OCI-LY1 (cell line): Measurements from ENCODE around the gene PODXL2.

Experiments used
- H2AFZ ChIP-seq: fragments of 200-600 bp; sonication (generic), shearing (Covaris generic); 2 replicates; pipeline ENCODE4 v1.6.0; 2014; ENCODE audit warnings: antibody characterized with exemption, mild to moderate bottlenecking, low read length
- H3F3A ChIP-seq: fragments of 200-600 bp; sonication (generic), shearing (Covaris generic); 2 replicates; pipeline ENCODE4 v1.6.0; 2014; ENCODE audit warnings: mild to moderate bottlenecking, antibody characterized with exemption, low read length, moderate library complexity; ENCODE audit not compliant: insufficient read depth
- H3K27ac ChIP-seq: fragments of 200-600 bp; sonication (generic); 2 replicates; pipeline ENCODE4 v1.5.1; 2014; ENCODE audit warnings: low read length, mixed run types, mild to moderate bottlenecking, low read depth; ENCODE audit not compliant: poor library complexity, severe bottlenecking
- H3K27me3 ChIP-seq: fragments of 200-600 bp; sonication (generic); 2 replicates; pipeline ENCODE4 v1.6.0; 2014; ENCODE audit warnings: antibody characterized with exemption, mild to moderate bottlenecking, low read length, moderate library complexity; ENCODE audit not compliant: insufficient read depth
- H3K36me3 ChIP-seq: fragments of 200-600 bp; sonication (generic); 2 replicates; pipeline ENCODE4 v1.6.1; 2014; ENCODE audit warnings: mild to moderate bottlenecking, antibody characterized with exemption, low read length, moderate library complexity, mixed read lengths; ENCODE audit not compliant: insufficient read depth
- H3K4me1 ChIP-seq: fragments of 200-600 bp; sonication (generic); 2 replicates; pipeline ENCODE4 v1.5.1; 2014; ENCODE audit warnings: mild to moderate bottlenecking, low read length, moderate library complexity; ENCODE audit not compliant: insufficient read depth, severe bottlenecking
- H3K4me2 ChIP-seq: fragments of 200-600 bp; sonication (generic), shearing (Covaris generic); 2 replicates; pipeline ENCODE4 v1.6.1; 2014; ENCODE audit warnings: low read length
- H3K4me3 ChIP-seq: fragments of 200-600 bp; sonication (generic); 2 replicates; pipeline ENCODE4 v1.5.1; 2014; ENCODE audit warnings: low read length, low read depth, mild to moderate bottlenecking, mixed read lengths; ENCODE audit not compliant: poor library complexity, severe bottlenecking
- H3K79me2 ChIP-seq: fragments of 200-600 bp; shearing (Covaris generic); 2 replicates; pipeline ENCODE4 v1.6.1; 2016; ENCODE audit warnings: mixed run types, low read length, mixed read lengths; ENCODE audit not compliant: insufficient read depth
- H3K9ac ChIP-seq: fragments of 200-600 bp; sonication (generic), shearing (Covaris generic); 2 replicates; pipeline ENCODE4 v1.6.1; 2014; ENCODE audit warnings: mild to moderate bottlenecking, low read length, mixed read lengths
- H3K9me2 ChIP-seq: fragments of 200-600 bp; sonication (generic), shearing (Covaris generic); 2 replicates; pipeline ENCODE4 v1.6.1; 2014; ENCODE audit warnings: low read depth, mild to moderate bottlenecking, low read length, mixed read lengths
- H3K9me3 ChIP-seq: fragments of 200-600 bp; shearing (Covaris generic); 2 replicates; pipeline ENCODE4 v1.6.1; 2014; ENCODE audit warnings: low read length, mixed read lengths
- H4K20me1 ChIP-seq: fragments of 200-600 bp; sonication (generic), shearing (Covaris generic); 2 replicates; pipeline ENCODE4 v1.6.0; 2016; ENCODE audit warnings: mild to moderate bottlenecking, low read length; ENCODE audit not compliant: insufficient read depth
- EZH2 ChIP-seq: fragments of 200-600 bp; sonication (generic), shearing (Covaris generic); IDR thresholded peaks from 2 replicates; pipeline ENCODE4 v1.8.0; 2017; ENCODE audit warnings: borderline replicate concordance, mixed run types, mild to moderate bottlenecking, antibody characterized with exemption, low read length, moderate library complexity, mixed read lengths
- TF ChIP-seq, protein P1 (sequence below): fragments of 200-600 bp; sonication (generic), shearing (Covaris generic); IDR thresholded peaks from 2 replicates; pipeline ENCODE4 v1.5.1; 2017; ENCODE audit warnings: mild to moderate bottlenecking, antibody characterized with exemption, low read length, moderate library complexity, mixed read lengths

Gene PODXL2

DNA sequence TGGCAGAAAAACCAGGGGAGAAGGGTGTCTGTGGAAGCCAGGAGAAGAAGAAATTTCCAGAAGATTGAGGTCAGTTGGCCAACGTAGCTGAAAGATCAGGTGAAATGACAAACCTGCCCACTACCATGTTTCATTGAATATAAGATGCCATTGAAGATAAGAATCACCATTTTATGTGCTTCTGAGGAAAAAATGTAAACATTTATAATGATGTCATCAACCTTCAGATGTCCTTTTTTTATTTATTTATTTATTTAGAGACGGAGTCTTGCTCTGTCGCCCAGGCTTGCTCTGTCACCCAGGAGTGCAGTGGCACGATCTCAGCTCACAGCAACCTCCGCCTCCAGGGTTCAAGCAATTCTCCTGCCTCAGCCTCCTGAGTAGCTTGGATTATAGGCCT lies 4.9 kb upstream of the PODXL2 start:
- Histone ChIP-seq H3K27me3 (no peaks in the 10 kb centered on the region; the same call in 1 of the 2 replicates), H3K4me2 (no peak overlapping the region), H3K36me3 (peaks cover 42% of the 10 kb centered on the region), H2AFZ (no peak overlapping the region), H4K20me1 (no peaks in the 10 kb centered on the region), H3K9me2 (no peaks in the 10 kb centered on the region), H3K9me3 (no peaks in the 10 kb centered on the region), H3K9ac (no peak overlapping the region), H3K27ac (no peak overlapping the region), H3K4me1 (peaks cover 5% of the 10 kb centered on the region), H3K4me3 (no peak overlapping the region), H3F3A (no peaks in the 10 kb centered on the region), H3K79me2 (no peaks in the 10 kb centered on the region)
- no peak for TF ChIP-seq EZH2
- TF ChIP-seq, protein P1, sequence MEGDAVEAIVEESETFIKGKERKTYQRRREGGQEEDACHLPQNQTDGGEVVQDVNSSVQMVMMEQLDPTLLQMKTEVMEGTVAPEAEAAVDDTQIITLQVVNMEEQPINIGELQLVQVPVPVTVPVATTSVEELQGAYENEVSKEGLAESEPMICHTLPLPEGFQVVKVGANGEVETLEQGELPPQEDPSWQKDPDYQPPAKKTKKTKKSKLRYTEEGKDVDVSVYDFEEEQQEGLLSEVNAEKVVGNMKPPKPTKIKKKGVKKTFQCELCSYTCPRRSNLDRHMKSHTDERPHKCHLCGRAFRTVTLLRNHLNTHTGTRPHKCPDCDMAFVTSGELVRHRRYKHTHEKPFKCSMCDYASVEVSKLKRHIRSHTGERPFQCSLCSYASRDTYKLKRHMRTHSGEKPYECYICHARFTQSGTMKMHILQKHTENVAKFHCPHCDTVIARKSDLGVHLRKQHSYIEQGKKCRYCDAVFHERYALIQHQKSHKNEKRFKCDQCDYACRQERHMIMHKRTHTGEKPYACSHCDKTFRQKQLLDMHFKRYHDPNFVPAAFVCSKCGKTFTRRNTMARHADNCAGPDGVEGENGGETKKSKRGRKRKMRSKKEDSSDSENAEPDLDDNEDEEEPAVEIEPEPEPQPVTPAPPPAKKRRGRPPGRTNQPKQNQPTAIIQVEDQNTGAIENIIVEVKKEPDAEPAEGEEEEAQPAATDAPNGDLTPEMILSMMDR = no peak

DNA sequence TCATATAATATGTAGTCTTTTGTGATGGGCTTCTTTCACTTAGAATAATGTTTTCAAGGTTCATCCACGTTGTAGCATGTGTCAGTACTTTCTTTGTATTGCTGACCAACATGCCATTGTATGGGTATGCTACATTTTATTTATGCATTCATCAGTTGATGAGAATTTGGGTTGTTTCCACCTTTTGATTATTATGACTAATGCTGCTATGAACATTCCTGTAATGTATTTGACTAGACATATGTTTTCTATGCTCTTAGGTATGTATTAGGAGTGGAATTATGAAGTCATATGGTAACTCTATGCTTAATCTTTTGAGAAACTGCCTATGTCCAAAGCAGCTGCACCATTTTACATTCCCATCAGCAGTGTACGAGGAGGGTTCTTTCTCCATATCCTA lies 3.2 kb upstream of the PODXL2 start:
- Histone ChIP-seq H3K36me3 (peaks cover 24% of the 10 kb centered on the region), H3F3A (no peaks in the 10 kb centered on the region), H3K4me1 (peaks cover 19% of the 10 kb centered on the region), H3K9ac (no peak overlapping the region), H3K9me3 (no peaks in the 10 kb centered on the region), H3K27ac (no peak overlapping the region), H3K27me3 (no peaks in the 10 kb centered on the region; the same call in 1 of the 2 replicates), H3K4me3 (no peak overlapping the region), H3K4me2 (no peak overlapping the region), H3K79me2 (no peaks in the 10 kb centered on the region), H3K9me2 (no peaks in the 10 kb centered on the region), H4K20me1 (no peaks in the 10 kb centered on the region), H2AFZ (no peak overlapping the region)
- no peak for TF ChIP-seq EZH2
- TF ChIP-seq, protein P1 = no peak

DNA sequence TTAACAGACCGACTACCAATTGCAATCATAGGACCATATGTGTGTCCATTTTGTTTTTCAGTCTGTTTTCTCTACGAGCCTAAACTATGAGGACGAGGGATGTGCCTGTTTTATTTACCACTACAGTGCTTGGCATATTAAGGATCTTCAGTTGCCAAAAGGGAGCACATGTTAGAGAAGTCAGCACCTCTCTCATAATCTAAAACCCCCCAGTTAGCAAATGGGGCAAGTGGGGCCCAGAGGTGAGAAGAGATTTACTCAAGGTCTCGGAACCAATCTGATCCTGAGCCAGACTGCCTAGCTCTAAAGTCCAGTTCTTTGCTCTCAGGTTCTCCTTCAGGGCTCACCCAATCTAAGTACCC lies 578 bp upstream of the PODXL2 start:
- Histone ChIP-seq H3K27ac (no peak overlapping the region), H2AFZ (no peak overlapping the region), H3K9me2 (no peaks in the 10 kb centered on the region), H3K4me1 (peaks cover 24% of the 10 kb centered on the region), H3K36me3 (no peaks in the 10 kb centered on the region), H3K27me3 (no peaks in the 10 kb centered on the region; the same call in 1 of the 2 replicates), H3K79me2 (peaks cover 5% of the 10 kb centered on the region; the same call in 1 of the 2 replicates), H4K20me1 (no peaks in the 10 kb centered on the region), H3K4me2 (no peak overlapping the region), H3K9ac (no peak overlapping the region), H3K9me3 (no peaks in the 10 kb centered on the region), H3F3A (no peaks in the 10 kb centered on the region), H3K4me3 (no peak overlapping the region)
- TF ChIP-seq, protein P1 = no peak
- TF ChIP-seq EZH2 = no peak
